PC-3 (cell line): Measurements from ENCODE around the gene LYRM4. TPM values are rescaled to one million over a fixed set of nuclear protein-coding genes. Genes with fewer than 3 reads are reported as not detected.

Experiments used
- ATAC-seq: fragments of 200-7000 bp; cut with Tn5 transposase; 2 replicates; pipeline ENCODE4 v1.9.1; 2020; ENCODE audit warnings: mild to moderate bottlenecking, moderate library complexity
- BruUV-seq: library from RNA; stranded (reverse); fragments of 400-500 nt; replicated peaks from 2 replicates; lab custom pipeline; 2021; lab: Mats Ljungman, UMichigan
- CTCF ChIA-PET: fragments of 300-600 bp; sonication (Branson Sonifier 250); formaldehyde crosslinking; loops from one replicate; lab custom pipeline; 2022; ENCODE audit warnings: antibody characterized with exemption; lab: Charles Lee
- POLR2A ChIA-PET: fragments of 300-600 bp; sonication (Branson Sonifier 250); formaldehyde crosslinking; loops from one replicate; lab custom pipeline; 2022; ENCODE audit warnings: antibody characterized with exemption; ENCODE audit not compliant: unreplicated experiment; lab: Charles Lee
- DNase-seq: peaks from one replicate; pipeline ENCODE4 v3.0.0-alpha.2; 2015
- H2AFZ ChIP-seq: fragments of 300-600 bp; sonication (generic); 2 replicates; pipeline ENCODE4 v1.6.0; 2016; ENCODE audit warnings: antibody characterized with exemption, low read length
- H3F3A ChIP-seq: fragments of 300-600 bp; sonication (generic); one replicate; pipeline ENCODE4 v1.6.0; 2017; ENCODE audit warnings: antibody characterized with exemption, low read length, control low read depth, mild to moderate bottlenecking; ENCODE audit not compliant: unreplicated experiment
- H3K27ac ChIP-seq: fragments of 300-600 bp; sonication (generic); 2 replicates; pipeline ENCODE4 v1.5.1; 2016; ENCODE audit warnings: mild to moderate bottlenecking, low read length
- H3K27me3 ChIP-seq: fragments of 300-600 bp; sonication (generic); 2 replicates; pipeline ENCODE4 v1.6.1; 2016; ENCODE audit warnings: low read length, mixed read lengths
- H3K36me3 ChIP-seq: fragments of 300-600 bp; sonication (generic); 2 replicates; pipeline ENCODE4 v1.6.1; 2016; ENCODE audit warnings: low read depth, mixed run types, low read length, mixed read lengths
- H3K4me1 ChIP-seq: fragments of 300-600 bp; sonication (generic); 2 replicates; pipeline ENCODE4 v1.5.1; 2016; ENCODE audit warnings: low read length; ENCODE audit not compliant: insufficient read depth
- H3K4me2 ChIP-seq: fragments of 300-600 bp; sonication (generic); 2 replicates; pipeline ENCODE4 v1.6.0; 2016; ENCODE audit warnings: low read length
- H3K4me3 ChIP-seq: fragments of 300-600 bp; sonication (generic); 2 replicates; pipeline ENCODE4 v1.5.1; 2016; ENCODE audit warnings: mild to moderate bottlenecking, low read length, mixed read lengths
- H3K79me2 ChIP-seq: fragments of 300-600 bp; sonication (generic); 2 replicates; pipeline ENCODE4 v1.6.1; 2017; ENCODE audit warnings: low read length, mixed read lengths
- H3K9ac ChIP-seq: fragments of 300-600 bp; sonication (generic); 2 replicates; pipeline ENCODE4 v1.6.0; 2016; ENCODE audit warnings: mild to moderate bottlenecking, low read length
- H3K9me2 ChIP-seq: fragments of 300-600 bp; sonication (generic); replicated peaks from 2 replicates; pipeline ENCODE4 v1.6.1; 2016; ENCODE audit warnings: mixed run types, low read length, mixed read lengths
- H3K9me3 ChIP-seq: fragments of 300-600 bp; sonication (generic); 2 replicates; pipeline ENCODE4 v1.6.1; 2016; ENCODE audit warnings: low read length, mixed read lengths
- H4K20me1 ChIP-seq: fragments of 300-600 bp; sonication (generic); 2 replicates; pipeline ENCODE4 v1.6.1; 2016; ENCODE audit warnings: low read length, mixed read lengths
- EZH2 ChIP-seq: fragments of 300-600 bp; sonication (generic); IDR thresholded peaks from one replicate; pipeline ENCODE4 v1.6.1; 2017; ENCODE audit warnings: antibody characterized with exemption, mild to moderate bottlenecking, low read length; ENCODE audit not compliant: unreplicated experiment
- EZH2phosphoT487 ChIP-seq: fragments of 300-600 bp; sonication (generic); IDR thresholded peaks from 2 replicates; pipeline ENCODE4 v1.6.1; 2018; ENCODE audit warnings: mild to moderate bottlenecking, antibody characterized with exemption, low read length, borderline replicate concordance
- intact Hi-C: fragments of 100-400 bp; cut with micrococcal nuclease; formaldehyde crosslinking; loops from 2 replicates; pipeline ENCODE4 v1.9.0; 2023
- total RNA-seq: library from RNA; depleted of rRNA; stranded (reverse); fragments of >200 nt; gene quantifications from 2 replicates; pipeline ENCODE4 v1.2.3, GENCODE V29; 2014
- TF ChIP-seq, protein P1 (sequence below): fragments of 300-600 bp; sonication (generic); conservative IDR thresholded peaks from 2 replicates; pipeline ENCODE4 v1.5.1; 2017; ENCODE audit warnings: antibody characterized with exemption, low read depth, mild to moderate bottlenecking, low read length

LYRM4 gene
- total RNA-seq, 1 experiment from 2014 or later: 27.7 TPM

DNA sequence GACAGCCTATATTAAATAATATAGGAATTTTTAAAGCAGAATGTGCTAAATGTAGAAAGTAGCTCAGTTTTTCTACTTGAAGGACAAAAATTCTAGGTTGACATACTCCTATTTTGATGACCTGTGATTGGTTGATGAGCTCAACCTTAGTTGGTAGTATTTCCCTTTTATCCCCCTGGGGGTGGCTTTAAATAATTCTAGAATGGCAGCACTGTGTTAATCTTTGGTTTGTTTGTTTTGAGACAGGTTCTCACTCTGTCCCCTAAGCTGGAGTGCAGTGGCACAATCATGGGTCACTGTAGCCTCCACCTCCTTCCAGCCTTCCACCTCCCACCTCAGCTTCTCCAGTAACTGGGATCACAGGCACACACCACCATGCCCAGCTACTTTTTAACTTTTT is 29.8 kb upstream of the LYRM4 start:
- Histone ChIP-seq H2AFZ (no peak overlapping the region), H3K4me2 (no peak overlapping the region), H3K4me1 (peaks cover 15% of the 10 kb centered on the region), H3K27me3 (no peaks in the 10 kb centered on the region), H3K9ac (no peak overlapping the region), H3K9me3 (no peaks in the 10 kb centered on the region), H3F3A (no peaks in the 10 kb centered on the region), H4K20me1 (no peaks in the 10 kb centered on the region), H3K79me2 (peaks cover 20% of the 10 kb centered on the region; the same call in 1 of the 2 replicates), H3K4me3 (no peak overlapping the region), H3K36me3 (no peaks in the 10 kb centered on the region), H3K9me2 (no peaks in the 10 kb centered on the region), H3K27ac (no peak overlapping the region)
- ATAC-seq (no peak), DNase-seq (no peak)
- no TSS peak for BruUV-seq
- TF ChIP-seq, protein P1, sequence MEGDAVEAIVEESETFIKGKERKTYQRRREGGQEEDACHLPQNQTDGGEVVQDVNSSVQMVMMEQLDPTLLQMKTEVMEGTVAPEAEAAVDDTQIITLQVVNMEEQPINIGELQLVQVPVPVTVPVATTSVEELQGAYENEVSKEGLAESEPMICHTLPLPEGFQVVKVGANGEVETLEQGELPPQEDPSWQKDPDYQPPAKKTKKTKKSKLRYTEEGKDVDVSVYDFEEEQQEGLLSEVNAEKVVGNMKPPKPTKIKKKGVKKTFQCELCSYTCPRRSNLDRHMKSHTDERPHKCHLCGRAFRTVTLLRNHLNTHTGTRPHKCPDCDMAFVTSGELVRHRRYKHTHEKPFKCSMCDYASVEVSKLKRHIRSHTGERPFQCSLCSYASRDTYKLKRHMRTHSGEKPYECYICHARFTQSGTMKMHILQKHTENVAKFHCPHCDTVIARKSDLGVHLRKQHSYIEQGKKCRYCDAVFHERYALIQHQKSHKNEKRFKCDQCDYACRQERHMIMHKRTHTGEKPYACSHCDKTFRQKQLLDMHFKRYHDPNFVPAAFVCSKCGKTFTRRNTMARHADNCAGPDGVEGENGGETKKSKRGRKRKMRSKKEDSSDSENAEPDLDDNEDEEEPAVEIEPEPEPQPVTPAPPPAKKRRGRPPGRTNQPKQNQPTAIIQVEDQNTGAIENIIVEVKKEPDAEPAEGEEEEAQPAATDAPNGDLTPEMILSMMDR: no peak
- no peak for TF ChIP-seq EZH2phosphoT487
- TF ChIP-seq EZH2: no peak
- POLR2A ChIA-PET: no interaction called here
- CTCF ChIA-PET: no interaction called here
- intact Hi-C loops: no loop called here

DNA sequence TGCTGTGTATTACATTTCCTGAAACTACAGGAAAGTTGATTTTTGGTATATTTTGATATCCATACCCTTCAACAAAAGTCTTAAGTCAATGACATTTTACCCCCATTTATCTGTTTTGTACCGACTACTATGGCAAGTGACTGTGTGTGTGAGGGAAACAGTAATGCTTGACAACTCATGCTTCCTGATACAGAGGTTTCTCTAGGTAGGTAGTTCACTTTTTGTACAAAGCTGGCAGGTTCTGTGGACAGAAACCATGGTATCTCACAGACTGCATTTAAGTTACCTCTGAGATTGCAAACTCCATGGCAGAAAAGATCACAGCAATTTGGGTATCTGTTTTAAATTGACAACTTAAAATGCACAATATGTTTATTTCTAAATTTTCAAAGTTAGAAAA is 29.3 kb upstream of the LYRM4 start:
- Histone ChIP-seq H3K4me1 (peaks cover 11% of the 10 kb centered on the region), H3K4me3 (no peak overlapping the region), H2AFZ (no peak overlapping the region), H4K20me1 (no peaks in the 10 kb centered on the region), H3K9me3 (no peaks in the 10 kb centered on the region), H3K9me2 (no peaks in the 10 kb centered on the region), H3K9ac (no peak overlapping the region), H3K27ac (no peak overlapping the region), H3F3A (no peaks in the 10 kb centered on the region), H3K4me2 (no peak overlapping the region), H3K36me3 (no peaks in the 10 kb centered on the region), H3K79me2 (peaks cover 20% of the 10 kb centered on the region; the same call in 1 of the 2 replicates), H3K27me3 (no peaks in the 10 kb centered on the region)
- ATAC-seq (no peak), DNase-seq (no peak)
- TF ChIP-seq EZH2phosphoT487 (no peak), EZH2 (no peak)
- TF ChIP-seq, protein P1: no peak
- BruUV-seq: no TSS peak
- ChIA-PET CTCF (no interaction called here), POLR2A (no interaction called here)
- intact Hi-C loops: no loop called here

DNA sequence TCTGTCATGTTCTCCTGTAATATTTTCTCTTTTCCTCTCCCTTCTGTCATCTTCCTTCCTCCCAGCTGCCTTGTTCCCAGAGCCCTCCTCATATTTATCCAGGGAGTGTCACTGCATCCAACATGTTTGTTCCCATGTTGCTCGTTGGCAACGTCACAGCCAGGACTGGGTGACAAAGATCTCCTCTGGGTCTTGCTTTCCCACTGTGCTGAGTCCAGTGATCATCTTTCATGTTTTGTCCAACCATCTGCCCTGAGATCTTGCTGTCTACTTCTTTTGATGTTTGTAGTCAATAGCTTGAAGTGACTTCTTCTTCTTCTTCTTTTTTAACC is 27.2 kb upstream of the LYRM4 start:
- no peaks in the 10 kb centered on the region for H3K9me3 ChIP-seq
- no peaks in the 10 kb centered on the region for H4K20me1 ChIP-seq
- no peaks in the 10 kb centered on the region for H3K36me3 ChIP-seq
- TF ChIP-seq EZH2: no peak
- TF ChIP-seq, protein P1: no peak
- TF ChIP-seq EZH2phosphoT487: no peak
- no peak overlapping the region for H3K4me3 ChIP-seq
- no peak for DNase-seq
- H3K4me2 ChIP-seq: no peak overlapping the region
- ChIA-PET POLR2A (no interaction called here), CTCF (interaction anchor here (0.6 kb wide), 1 partner anchor 36 kb away, joined by 4 read pairs; no protein-coding TSS in a partner anchor)
- no peak overlapping the region for H3K27ac ChIP-seq
- ATAC-seq: peak; percentile 15; the same call in 1 of the 2 replicates
- no TSS peak for BruUV-seq
- no peaks in the 10 kb centered on the region for H3K9me2 ChIP-seq
- peaks cover 9% of the 10 kb centered on the region for H3K4me1 ChIP-seq
- H2AFZ ChIP-seq: no peak overlapping the region
- intact Hi-C loops: no loop called here
- H3K79me2 ChIP-seq: peaks cover 20% of the 10 kb centered on the region; the same call in 1 of the 2 replicates
- H3K9ac ChIP-seq: no peak overlapping the region
- H3F3A ChIP-seq: no peaks in the 10 kb centered on the region
- no peaks in the 10 kb centered on the region for H3K27me3 ChIP-seq
